DOHH2 (cell line): ENCODE results near the gene VPS8.

Source experiments
- CTCF ChIP-seq: fragments of 200-600 bp; sonication (generic); IDR thresholded peaks from one replicate; pipeline ENCODE4 v1.5.1; 2014; ENCODE audit warnings: antibody characterized with exemption, mild to moderate bottlenecking, low read depth, low read length; ENCODE audit not compliant: poor library complexity, severe bottlenecking
- EZH2phosphoT487 ChIP-seq: fragments of 200-600 bp; sonication (generic); IDR thresholded peaks from 2 replicates; pipeline ENCODE4 v1.6.1; 2017; ENCODE audit warnings: borderline replicate concordance, mild to moderate bottlenecking, antibody characterized with exemption, low read length, moderate library complexity, mixed read lengths

GRCh38 chr3:184919651-184920050 is 107.7 kb downstream of the VPS8 start:
- no peak for TF ChIP-seq CTCF
- no peak for TF ChIP-seq EZH2phosphoT487
